ENCODE results near the gene PCED1B.
"Not testable (repeated sequence)": the region's sequence is repeated elsewhere in the genome, so short reads cannot be mapped to it uniquely, and the experiment has no call there.

The PCED1B gene

DNA sequence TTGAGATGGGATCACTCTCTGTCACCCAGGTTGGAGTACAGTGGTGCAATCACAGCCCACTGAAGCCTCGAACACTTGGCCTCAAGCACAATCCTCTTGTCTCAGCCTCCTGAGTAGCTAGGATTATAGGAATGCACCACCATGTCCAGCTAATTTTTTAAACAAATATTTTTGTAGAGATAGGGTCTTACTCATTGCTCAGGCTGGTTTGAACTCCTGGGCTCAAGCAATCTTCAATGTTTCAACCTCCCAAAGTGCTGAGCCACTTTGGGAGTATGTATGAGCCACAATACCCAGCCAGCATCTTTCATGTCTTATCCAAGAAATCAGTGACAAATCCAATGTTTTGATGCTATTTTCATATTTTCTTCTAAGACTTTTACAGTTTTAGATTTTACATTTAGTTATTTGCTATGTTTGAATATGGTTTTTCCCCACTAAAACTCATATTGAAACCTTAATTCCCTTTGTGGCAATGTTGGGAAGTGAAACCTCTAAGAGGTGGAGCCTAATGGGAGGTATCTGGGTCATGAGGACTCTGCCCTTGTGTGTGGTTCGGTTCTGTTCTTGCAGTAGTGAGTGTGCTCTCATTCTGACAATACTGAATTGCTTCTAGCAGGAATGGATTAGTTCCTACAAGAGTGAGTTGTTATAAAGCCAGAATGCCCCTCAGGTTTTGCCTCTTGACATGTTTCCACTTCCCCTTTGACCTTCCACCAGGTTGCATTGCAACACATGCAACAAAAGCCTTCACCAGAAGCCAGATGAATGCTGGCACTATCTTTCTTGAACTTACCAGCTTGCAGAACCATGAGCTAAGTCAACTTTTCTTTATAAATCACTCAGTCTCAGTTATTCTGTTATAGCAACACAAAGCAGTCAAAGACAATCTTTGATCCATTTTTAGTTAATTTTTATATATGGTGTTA lies 81.2 kb downstream of the PCED1B start:
- in situ Hi-C loops (cut with HindIII; ENCODE audit: low sequenced_read_pairs): no loop called here

DNA sequence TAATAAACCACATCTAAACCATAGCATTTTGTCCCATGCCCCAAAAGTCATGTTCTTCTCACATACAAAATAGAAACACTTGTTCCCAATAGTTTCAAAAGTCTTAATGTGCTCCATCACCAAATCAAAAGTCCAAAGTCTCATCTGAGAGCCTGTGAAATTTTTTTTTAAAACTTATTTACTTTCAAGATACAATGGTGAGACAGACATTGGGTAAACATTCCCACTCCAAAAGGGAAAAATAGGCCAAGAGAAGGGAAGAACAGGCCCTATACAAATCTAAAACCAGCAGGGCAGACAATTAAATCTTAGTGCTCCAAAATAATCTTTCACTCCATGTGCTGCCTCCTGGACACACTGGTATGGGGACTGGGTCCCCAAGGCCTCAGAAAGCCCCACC lies 84.7 kb downstream of the PCED1B start:
- in situ Hi-C loops (cut with HindIII; ENCODE audit: low sequenced_read_pairs): no loop called here

GRCh38 chr12:47164724-47165439 lies 85.5 kb downstream of the PCED1B start:
- in situ Hi-C loops (cut with HindIII; ENCODE audit: low sequenced_read_pairs): no loop called here

DNA sequence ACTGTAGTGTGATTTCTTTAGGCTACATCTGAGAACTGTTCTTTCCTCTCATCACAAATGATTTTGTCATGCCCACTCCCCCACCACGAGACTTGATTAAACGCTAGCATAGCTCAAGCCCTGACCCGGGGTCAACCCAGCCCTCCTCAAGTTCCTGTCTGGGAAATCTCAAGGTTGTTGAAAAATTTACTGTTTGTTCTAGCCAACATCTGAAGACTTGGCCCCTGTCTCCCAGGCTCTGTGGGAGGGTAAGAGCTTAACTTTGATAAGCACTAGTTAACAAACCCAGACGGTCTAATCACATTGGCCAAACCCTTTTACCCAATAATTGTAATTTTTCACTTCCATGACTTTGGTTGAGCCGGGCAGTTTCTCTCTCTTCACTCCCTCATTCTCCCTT lies 86.5 kb downstream of the PCED1B start:
- in situ Hi-C loops (cut with HindIII; ENCODE audit: low sequenced_read_pairs): no loop called here

- in situ Hi-C loops (cut with HindIII; ENCODE audit: low sequenced_read_pairs): no loop called here
These were observed 86.9 kb downstream of the PCED1B start for GRCh38 chr12:47166365-47166764.

DNA sequence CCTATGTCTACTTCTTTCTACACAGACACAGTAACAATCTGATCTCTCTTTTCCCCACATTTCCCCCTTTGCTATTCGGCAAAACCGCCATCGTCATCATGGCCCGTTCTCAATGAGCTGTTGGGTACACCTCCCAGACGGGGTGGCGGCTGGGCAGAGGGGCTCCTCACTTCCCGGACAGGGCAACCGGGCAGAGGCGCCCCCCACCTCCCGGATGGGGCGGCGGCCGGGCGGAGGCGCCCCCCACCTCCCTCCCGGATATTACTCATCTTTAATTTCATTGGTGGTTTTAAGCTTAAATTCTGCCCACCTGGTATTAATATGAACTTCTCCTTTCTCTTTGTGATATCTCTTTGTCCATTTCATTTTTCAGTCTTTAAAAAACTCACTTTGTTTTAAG lies 90.9 kb downstream of the PCED1B start:
- in situ Hi-C loops (cut with HindIII; ENCODE audit: low sequenced_read_pairs): not testable (repeated sequence)

DNA sequence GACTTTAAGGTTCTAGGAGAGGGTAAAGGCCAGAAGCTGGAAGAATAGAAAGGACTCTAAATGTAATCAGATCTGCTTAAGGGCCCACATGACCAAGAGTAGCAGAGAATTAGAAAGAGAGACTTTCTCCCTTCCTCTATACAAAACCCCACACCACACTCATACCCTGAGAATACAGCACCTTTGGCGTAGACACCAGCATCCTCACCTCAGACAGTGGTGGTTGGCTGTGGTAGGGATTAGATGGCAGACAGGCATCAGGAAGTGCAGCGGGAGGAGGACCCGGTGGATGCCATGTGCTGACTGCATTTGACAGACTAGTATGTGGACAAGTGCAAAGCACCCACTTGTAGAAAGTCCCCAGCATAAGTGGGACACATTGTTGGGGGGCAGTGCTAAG lies 98.6 kb downstream of the PCED1B start:
- in situ Hi-C loops (cut with HindIII; ENCODE audit: low sequenced_read_pairs): no loop called here

DNA sequence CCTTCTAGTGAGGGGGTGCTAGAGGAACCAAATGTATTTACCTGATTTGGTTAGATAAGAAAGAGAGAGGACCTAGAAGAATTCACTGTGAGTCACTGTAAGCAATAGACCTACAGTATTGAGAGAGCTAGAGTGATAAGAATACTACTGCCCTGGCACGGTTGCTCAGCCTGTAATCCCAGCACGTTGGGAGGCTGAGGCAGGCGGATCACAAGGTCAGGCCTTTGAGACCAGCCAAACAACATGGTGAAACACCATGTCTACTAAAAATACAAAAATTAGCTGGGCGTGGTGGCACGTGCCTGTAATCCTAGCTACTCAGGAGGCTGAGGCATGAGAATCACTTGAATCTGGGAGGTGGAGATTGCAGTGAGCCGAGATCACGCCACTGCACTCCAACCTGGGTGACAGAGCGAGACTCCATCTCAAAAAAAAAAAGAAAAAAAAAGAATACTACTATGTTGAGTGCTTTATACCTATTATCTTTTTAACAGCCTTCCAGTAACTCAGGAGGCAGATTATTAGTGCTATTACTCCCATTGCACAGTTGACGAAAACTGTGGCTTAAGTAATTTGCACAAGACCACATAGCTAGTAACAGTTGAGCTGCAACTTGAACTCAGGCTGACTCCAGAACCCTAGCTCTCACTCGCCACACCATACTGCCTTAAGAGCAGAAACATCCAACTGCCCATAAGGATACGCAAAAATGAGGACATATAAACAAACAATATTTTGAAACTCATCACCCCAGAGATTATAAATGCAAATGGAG lies 102.9 kb downstream of the PCED1B start:
- in situ Hi-C loops (cut with HindIII; ENCODE audit: low sequenced_read_pairs): not testable (repeated sequence)

GRCh38 chr12:47184229-47184628 lies 104.8 kb downstream of the PCED1B start:
- in situ Hi-C loops (cut with HindIII; ENCODE audit: low sequenced_read_pairs): no loop called here

DNA sequence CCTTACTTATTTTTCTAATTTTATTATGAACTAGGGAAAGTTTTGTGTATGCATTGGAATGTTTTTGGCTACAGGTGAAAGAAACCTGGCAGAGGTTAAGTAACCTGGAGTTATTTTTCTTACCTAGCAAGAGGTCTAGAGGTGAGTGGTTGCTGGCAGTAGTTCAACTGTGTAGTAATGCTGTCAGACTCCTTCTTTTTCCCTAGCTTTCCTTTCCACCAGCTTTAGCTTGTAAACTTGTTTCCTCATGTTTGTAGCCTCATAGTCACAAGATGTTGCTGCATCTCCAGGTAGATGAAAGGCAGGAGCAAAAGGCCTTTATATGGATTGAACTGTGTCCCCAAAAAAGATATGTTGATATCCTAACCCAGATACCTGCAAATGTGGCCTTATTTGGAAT lies 105.4 kb downstream of the PCED1B start:
- in situ Hi-C loops (cut with HindIII; ENCODE audit: low sequenced_read_pairs): no loop called here

DNA sequence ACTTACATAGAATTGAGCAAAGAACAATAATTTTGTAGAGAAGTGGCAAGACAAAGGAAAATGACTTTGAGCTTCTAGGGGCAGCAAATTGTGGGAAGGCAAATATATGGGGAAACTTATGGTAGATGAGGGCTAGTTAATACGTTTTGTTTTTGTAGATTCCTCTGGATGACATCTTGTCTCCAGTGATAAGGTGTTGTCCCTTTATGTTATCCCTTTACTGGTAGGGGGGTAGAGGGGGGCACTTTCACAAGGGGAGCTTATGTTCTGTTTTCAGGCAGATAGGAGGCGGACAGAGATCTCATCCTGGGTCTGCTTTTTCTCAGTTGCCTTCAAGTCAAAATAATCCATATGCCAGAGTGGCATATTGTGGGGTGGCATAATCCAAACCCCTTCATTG lies 106.8 kb downstream of the PCED1B start:
- in situ Hi-C loops (cut with HindIII; ENCODE audit: low sequenced_read_pairs): no loop called here

DNA sequence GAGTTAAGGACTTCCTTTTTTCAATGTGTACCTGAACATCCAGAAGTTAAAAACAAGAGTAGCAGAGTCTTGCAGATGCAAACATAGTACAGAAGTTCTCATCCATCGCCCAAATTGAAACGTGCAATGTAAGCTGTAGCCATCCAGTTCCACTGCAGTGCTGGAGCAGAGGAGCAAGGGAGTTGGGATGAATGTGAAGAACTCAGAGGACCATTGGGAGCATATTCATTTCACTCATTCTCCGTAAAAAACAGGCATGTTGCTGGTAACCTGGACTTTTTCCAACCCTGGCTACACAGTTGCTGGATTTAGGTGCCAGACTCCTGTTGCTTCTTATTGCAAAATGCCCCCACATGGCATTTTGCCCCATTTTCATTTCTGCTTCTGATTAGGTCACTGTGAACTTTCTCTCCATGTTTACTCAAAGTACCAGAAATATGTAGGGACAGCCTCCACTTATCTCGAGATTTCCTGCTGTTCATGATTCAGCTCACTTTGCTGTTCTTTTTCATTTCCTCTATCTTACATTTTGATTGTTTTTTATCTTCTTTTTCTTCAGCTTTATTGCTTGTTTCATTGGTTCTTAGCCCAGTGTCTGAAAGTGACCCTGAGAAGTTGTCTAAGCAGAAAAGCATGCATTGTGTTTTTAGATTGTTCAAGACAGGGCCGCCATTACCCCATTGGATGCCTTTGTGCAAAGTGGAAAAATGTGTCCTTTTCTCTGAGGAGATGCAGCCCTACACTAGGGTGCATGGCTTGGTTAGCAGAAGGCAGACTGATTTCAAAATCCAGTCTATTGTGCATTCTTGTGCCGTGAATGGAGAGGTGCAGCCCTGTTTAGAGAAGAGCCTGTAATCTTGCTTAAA lies 109.4 kb downstream of the PCED1B start:
- in situ Hi-C loops (cut with HindIII; ENCODE audit: low sequenced_read_pairs): no loop called here

- in situ Hi-C loops (cut with HindIII; ENCODE audit: low sequenced_read_pairs): no loop called here
These were observed 110.3 kb downstream of the PCED1B start for GRCh38 chr12:47189728-47190127.

DNA sequence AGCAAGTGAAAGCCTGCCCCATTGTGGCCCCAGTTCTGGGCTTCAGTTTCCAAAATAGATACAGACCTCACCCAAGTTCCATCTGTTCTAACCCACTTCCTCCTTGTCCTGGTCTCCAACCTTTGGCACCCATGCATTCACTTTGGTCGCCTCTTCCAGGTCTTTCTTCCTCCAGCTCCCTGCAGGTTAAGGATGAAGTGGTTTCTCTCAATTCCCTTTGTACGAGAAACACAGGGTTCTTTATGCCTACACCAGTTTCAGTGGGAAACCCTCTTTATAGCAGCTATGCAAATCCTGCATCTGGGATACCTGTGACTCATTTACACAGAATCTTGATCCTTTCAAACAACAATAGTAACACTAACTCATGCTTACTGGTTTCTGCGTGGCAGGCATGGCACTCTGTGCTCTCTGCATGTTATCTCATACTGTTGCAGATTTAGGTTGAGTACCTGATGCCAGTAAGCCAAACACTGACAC lies 110.9 kb downstream of the PCED1B start:
- in situ Hi-C loops (cut with HindIII; ENCODE audit: low sequenced_read_pairs): no loop called here

- in situ Hi-C loops (cut with HindIII; ENCODE audit: low sequenced_read_pairs): no loop called here
These were observed 111.5 kb downstream of the PCED1B start for GRCh38 chr12:47190905-47191304.

DNA sequence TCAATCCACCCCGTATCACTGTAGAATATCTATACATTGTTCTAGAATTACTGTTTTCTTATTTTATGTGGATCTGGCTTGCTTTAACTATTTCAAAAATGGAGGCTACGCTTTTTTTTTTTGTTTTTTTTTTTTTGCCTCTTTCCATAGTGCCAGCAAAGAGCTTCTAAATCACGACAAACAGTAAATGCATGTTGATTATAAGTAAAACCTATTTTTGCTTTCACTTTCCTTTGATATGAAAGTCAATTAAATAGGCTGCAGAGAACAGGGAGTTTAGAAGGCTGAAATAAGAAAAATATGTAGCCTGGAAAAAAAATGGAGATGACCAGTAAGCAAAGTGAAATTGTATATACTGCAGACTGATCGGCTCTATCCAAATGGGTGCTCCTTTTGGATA lies 112.6 kb downstream of the PCED1B start:
- in situ Hi-C loops (cut with HindIII; ENCODE audit: low sequenced_read_pairs): no loop called here

DNA sequence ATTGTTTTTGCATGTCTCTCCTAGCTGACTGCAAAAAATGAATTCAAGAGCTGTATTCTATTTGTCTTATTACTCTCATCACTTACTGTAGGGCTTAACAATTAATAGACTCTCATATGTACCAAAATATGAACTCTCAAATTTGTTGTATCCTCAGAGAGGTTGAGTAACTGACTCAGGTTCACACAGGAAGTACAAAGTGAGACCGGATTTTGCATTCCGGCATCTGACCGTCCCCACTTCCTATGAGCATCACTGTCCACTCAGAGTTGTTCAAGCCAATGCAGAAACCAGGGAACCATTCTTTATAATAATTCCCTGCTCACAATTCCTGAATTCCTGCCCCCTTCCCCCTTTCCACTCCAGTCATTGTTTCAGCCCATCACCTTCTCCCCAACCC lies 113.6 kb downstream of the PCED1B start:
- in situ Hi-C loops (cut with HindIII; ENCODE audit: low sequenced_read_pairs): no loop called here

DNA sequence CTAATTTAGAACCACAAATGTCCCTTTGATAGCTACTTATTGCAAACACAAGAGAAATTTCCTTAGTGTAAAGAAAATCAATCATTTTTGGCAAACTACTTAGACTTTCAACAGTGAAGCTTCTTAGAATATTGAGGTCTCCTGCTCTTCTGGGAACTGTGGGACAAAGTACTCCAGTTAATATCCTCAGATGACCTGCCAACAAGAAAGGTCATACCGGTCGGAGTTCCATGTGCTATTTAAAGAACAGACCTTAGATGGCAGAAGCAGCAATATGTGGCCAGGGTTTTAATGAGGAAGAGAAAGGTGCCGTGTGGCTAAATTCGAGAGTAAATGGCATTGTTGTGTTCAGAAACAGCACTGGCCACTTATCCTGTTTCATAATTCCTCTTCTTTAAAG lies 115.1 kb downstream of the PCED1B start:
- in situ Hi-C loops (cut with HindIII; ENCODE audit: low sequenced_read_pairs): no loop called here

DNA sequence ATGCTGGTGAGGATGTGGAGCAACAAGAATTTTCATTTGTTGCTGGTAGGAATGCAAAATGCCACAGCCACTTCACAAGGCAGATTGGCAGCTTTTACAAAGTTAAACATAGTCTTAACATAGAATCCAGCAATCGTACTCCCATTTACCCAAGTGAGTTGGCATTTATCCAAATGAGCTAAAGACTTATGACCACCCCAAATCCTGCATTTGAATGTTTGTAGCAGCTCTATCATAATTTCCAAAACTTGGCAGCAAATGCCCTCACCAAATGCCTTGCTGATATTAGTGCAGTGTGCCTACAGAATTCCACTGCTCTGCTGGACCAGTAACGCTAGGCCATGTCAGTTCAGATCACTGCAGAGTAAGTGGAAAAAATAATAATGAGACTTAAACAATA lies 121.0 kb downstream of the PCED1B start:
- in situ Hi-C loops (cut with HindIII; ENCODE audit: low sequenced_read_pairs): loop anchor here (25.0 kb wide), 1 partner anchor 88 kb away; no protein-coding TSS in a partner anchor

- in situ Hi-C loops (cut with HindIII; ENCODE audit: low sequenced_read_pairs): loop anchor here (25.0 kb wide), 1 partner anchor 89 kb away; no protein-coding TSS in a partner anchor
These were observed 121.8 kb downstream of the PCED1B start for GRCh38 chr12:47201190-47201589.
